Measurements from ENCODE around the gene GMEB2. TPM values are rescaled to one million over a fixed set of nuclear protein-coding genes. Genes with fewer than 3 reads are reported as not detected.
"Not testable (repeated sequence)": the region's sequence is repeated elsewhere in the genome, so short reads cannot be mapped to it uniquely, and the experiment has no call there.

The GMEB2 gene
- total RNA-seq, 1 donor = 27.1 TPM

DNA sequence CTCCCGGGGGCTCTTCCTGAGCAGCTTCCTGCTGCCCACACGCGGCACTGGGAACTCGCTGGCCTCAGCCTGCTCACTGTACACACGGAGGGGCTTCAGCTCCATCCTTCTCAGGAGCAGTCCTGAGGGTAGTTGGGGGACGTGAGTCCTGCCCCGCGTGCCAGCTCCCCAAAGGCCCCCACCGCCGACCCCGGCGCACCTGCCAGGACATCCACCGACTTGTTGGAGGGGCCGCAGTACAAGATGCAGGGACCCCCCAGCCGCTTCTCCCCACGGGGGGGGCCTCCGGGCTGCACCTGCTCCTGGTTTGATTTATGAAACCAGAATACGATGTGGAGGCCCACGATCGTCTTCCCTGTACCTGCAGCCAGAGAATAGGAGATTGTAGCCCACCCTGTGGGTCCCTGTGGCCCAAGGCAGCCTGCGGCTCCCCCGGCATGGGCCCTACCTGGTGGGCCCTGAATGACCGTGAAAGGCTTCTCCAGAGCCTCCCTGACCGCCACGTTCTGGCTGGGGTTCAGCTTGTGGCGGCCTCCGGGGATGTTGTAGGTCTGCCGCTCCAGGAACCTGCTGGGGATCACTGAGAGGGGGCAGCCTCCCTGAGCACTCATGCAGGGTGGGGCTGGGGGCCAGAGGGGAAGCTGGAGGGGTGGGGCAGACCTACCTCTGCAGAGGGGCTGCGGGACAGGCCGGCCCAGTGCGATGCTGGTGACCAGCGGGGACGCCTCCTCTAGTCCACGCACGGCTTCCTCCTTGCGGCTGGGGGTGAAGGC is 65.1 kb downstream of the GMEB2 start:
- H3K4me1 ChIP-seq (ENCODE audit: insufficient read depth, low read length) = peaks cover 4% of the 10 kb centered on the region

DNA sequence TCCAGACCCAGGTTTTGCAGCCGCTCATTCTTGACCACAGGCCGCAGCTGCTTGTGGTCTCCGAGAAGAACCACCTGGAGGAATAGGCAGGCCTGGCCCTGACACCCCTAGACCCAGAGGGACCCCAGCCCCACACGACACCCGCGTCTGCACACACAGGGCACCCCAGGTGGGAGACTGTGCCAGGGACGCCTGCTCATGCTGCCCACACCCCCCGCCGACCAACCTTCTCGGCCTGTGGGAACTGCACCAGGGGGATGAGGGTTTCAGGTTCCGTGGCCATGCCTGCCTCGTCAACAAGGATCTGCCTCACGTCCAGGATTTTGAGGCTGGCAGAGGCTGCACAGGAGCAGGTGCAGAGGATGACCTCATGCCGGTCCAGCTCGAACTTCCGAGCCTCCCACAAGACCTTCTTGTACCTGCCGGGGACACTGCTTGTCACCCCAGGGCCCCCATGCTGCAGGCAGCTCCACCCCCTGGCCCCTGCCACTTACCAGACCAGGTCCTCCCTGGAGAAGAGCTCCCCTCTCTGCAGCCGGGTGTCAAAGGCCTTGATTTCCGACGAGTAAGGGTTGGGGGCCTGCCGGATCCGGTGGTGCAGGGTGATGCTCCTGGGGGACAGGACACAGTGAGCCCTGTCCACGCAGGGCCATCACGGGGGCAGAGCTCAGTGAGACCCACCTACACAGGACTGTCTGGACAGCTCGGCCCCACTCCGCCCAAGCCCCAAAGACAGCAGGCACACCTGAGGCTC is 65.9 kb downstream of the GMEB2 start:
- no peaks in the 10 kb centered on the region for H3K4me1 ChIP-seq (ENCODE audit: insufficient read depth, low read length)
- no peaks in the 10 kb centered on the region for H3K27me3 ChIP-seq (ENCODE audit: insufficient read depth, low read length)
- H3K9me3 ChIP-seq (ENCODE audit: low read depth, low read length) = no peaks in the 10 kb centered on the region
- H3K4me3 ChIP-seq (ENCODE audit: low read length) = no peak overlapping the region

More for the DNA sequence above, 65.1 kb downstream of the GMEB2 start:
- Histone ChIP-seq H3K27me3 (ENCODE audit: insufficient read depth, low read length) (no peaks in the 10 kb centered on the region), H3K4me3 (ENCODE audit: low read length) (no peak overlapping the region), H3K9me3 (ENCODE audit: low read depth, low read length) (no peaks in the 10 kb centered on the region)

DNA sequence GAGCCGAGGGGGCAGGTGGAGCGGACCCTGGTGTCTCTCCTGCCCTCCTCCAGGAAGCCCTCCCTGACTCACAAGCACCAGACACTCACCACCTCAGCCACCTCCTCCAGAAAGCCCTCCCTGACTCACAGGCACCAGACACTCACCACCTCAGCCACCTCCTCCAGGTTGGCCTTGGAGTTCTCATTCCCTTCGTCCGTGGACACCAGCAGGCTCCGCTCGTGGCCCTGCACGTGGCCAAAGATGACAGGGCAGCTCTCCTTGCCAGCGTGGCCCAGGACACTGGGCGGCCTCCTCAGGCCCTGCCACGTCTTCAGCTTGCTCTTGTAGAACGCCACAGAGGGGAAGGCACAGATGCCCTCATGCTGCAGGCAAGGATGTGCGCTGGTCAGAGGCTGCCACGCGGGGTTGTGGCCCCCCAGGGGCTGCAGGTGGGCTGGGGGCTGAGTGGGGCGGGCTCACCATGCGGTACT is 66.5 kb downstream of the GMEB2 start:
- no peaks in the 10 kb centered on the region for H3K4me1 ChIP-seq (ENCODE audit: insufficient read depth, low read length)
- H3K9me3 ChIP-seq (ENCODE audit: low read depth, low read length) = no peaks in the 10 kb centered on the region
- no peaks in the 10 kb centered on the region for H3K27me3 ChIP-seq (ENCODE audit: insufficient read depth, low read length)
- no peak overlapping the region for H3K4me3 ChIP-seq (ENCODE audit: low read length)

DNA sequence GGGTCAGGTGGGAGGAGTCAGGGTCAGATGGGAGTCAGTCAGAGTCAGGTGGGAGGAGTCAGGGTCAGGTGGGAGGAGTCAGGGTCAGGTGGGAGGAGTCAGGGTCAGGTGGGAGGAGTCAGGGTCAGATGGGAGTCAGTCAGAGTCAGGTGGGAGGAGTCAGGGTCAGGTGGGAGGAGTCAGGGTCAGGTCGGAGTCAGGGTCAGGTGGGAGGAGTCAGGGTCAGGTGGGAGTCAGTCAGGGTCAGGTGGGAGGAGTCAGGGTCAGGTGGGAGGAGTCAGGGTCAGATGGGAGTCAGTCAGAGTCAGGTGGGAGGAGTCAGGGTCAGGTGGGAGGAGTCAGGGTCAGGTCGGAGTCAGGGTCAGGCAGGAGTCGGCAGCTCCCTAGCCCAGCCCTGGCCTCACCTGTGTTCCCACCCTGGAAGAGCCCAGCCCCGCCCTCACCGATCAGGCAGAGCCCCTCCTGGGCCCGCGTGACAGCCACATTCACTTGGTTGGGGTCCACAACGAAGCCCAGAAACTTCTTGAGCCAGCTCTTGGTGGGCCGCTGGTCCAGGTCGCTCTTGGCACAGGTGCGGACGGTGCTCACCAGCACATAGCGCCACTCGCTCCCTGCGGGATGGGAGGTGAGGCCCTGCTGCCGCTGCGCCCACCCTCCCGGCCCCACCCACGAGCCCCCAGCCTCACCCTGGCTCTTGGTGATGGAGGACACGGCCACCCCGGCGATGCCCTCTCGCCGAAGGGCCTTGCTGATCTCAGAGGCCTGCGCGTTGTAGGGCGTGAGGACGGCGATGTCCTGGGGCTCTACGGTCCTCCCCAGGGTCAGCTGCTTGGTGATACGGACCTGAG is 67.2 kb downstream of the GMEB2 start:
- not testable (repeated sequence) for H3K4me3 ChIP-seq (ENCODE audit: low read length); H3K27me3 ChIP-seq (ENCODE audit: insufficient read depth, low read length); H3K9me3 ChIP-seq (ENCODE audit: low read depth, low read length); H3K4me1 ChIP-seq (ENCODE audit: insufficient read depth, low read length)

DNA sequence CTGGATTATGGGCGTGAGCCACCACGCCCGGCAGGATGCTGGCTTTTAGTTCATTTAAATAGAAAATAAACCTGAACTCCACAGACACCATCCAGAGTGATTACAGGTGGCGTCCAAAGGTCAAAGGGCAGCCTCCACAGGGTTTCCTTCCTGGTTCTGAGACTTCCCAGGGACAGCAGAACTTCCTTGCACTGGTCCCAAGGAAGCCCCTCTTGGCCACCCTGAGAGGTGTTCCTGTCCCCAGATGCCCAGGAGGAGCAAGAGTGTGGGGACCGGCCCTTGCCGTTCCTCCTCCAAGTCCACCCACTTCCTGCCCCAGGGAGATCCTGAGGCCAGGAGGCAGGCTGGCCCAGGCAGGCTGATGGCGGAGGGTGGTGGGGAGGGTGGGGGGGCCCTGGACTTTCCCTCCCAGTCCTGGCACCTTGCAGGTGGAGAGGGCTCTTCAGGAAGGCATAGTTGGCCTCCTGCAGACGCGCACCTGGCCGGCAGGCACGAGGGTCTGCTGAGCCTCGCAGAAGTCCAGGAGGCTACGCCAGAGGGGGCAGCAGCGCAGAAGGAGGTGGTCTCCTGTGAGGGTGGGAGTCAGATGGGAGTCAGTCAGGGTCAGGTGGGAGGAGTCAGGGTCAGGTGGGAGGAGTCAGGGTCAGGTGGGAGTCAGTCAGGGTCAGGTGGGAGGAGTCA is 68.0 kb downstream of the GMEB2 start:
- Histone ChIP-seq H3K27me3 (ENCODE audit: insufficient read depth, low read length) (no peaks in the 10 kb centered on the region), H3K4me1 (ENCODE audit: insufficient read depth, low read length) (peaks cover 4% of the 10 kb centered on the region), H3K9me3 (ENCODE audit: low read depth, low read length) (no peaks in the 10 kb centered on the region), H3K4me3 (ENCODE audit: low read length) (no peak overlapping the region)

DNA sequence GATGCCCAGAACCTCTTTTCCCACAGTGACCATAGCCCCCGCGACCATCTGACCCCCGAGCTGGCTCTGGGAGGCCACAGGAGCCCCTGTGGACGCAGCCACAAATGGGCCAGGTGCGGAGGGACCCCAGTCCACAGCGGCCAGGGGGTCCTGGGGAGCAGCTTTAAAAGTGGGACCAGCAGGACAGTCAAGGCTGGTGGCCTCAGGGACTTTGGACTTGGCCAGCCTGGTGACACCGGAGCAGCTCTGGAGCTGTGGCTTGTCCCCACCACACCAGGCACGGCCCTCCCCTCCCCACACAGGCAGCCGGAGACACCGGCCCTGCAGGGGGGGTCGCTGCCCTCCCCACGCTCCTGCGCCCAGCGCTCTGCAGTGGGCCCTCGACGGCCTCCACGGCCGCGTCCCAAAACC is 69.4 kb downstream of the GMEB2 start:
- Histone ChIP-seq H3K4me1 (ENCODE audit: insufficient read depth, low read length) (peaks cover 16% of the 10 kb centered on the region), H3K27me3 (ENCODE audit: insufficient read depth, low read length) (no peaks in the 10 kb centered on the region), H3K4me3 (ENCODE audit: low read length) (no peak overlapping the region), H3K9me3 (ENCODE audit: low read depth, low read length) (no peaks in the 10 kb centered on the region)

DNA sequence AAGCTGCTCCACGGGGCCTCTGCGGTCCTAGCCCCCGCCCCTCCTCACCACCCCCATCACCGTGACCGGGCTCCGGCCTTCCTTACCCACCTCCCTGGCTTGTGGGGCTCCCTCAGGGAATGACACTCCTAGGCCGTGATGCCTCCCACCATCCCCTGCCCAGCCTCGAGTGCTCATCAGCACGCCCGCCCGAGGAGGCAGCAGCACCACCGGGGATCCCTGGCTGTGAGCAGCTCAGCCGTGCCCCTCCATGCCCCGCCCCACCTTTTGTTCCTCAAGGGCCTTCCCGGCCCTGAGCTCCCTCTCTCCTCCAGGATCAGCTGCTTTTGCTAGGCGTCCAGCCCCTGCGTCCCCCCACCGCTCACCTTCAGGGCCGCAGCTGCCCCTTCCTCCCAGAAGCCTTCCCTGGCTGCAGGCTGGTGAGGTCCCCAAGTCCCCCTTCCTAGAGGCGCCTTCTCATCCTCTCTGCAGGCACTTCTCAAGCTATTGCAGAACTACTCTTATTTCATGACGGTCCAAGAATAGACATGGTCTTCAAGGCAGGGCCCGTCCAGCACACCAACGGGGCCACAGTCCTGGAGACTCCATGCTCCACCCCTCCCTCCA is 69.9 kb downstream of the GMEB2 start:
- Histone ChIP-seq H3K4me3 (ENCODE audit: low read length) (no peak overlapping the region), H3K9me3 (ENCODE audit: low read depth, low read length) (no peaks in the 10 kb centered on the region), H3K27me3 (ENCODE audit: insufficient read depth, low read length) (no peaks in the 10 kb centered on the region), H3K4me1 (ENCODE audit: insufficient read depth, low read length) (peaks cover 21% of the 10 kb centered on the region)

DNA sequence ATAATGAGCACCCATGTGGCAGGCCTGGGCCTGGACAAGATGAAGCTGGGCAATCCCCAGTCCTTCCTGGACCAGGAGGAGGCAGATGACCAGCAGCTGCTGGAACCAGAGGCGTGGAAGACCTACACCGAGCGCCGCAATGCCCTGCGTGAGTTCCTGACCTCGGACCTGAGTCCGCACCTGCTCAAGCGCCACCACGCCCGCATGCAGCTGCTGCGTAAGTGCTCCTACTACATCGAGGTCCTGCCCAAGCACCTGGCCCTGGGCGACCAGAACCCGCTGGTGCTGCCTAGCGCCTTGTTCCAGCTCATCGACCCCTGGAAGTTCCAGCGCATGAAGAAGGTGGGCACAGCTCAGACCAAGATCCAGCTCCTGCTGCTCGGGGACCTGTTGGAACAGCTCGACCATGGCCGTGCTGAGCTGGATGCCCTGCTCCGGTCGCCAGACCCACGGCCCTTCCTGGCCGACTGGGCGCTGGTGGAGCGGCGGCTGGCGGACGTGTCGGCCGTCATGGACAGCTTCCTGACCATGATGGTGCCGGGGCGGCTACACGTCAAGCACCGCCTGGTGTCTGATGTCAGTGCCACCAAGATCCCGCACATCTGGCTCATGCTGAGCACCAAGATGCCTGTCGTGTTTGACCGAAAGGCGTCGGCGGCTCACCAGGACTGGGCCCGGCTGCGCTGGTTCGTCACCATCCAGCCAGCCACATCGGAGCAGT is 71.1 kb downstream of the GMEB2 start:
- H3K4me1 ChIP-seq (ENCODE audit: insufficient read depth, low read length) = peaks cover 21% of the 10 kb centered on the region
- H3K9me3 ChIP-seq (ENCODE audit: low read depth, low read length) = no peaks in the 10 kb centered on the region
- H3K4me3 ChIP-seq (ENCODE audit: low read length) = no peak overlapping the region
- H3K27me3 ChIP-seq (ENCODE audit: insufficient read depth, low read length) = no peaks in the 10 kb centered on the region

DNA sequence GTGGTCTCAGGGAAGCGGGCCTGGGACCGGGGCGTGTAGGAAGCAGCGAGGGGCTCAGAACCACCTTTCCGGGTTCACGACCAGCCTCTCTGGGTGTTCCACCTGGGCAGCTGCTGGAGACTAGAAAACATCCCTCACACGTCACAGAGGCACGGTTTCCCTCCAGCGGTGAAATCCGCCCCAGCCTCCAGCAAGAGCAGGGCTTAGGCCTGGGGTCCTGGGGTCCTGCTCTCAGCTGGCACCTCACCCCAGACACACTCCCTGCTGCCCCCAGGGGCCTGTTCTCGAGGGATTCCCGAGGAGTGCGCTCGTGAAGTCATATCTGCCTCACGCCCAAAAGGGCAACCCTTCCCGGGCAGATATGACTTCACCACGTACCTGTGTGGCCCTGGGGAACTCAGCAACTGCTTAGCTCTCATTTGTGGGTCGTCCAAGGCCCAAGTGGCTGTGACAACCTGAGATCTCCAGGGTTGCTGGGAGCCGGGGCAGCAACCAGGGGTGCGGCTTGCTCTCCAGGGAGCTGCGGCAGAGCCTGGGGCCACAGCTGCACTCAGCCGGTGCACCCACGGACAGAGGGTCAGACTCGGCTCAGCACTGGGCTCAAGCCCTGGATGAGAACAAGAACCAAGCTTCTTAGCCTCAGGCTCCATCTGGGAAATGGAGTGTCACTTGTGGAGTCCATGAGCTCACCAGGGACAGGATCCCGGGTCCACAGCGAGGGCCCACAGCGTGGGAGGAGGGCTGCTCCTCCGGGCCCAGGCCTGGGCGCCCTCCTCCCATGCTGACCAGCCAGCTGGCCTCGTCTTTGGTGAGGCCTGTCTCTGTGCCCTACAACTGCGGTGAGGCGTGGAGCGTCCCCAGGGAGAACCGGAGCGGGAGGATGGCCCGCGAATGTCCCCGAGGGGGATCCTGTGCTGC is 72.3 kb downstream of the GMEB2 start:
- Histone ChIP-seq H3K27me3 (ENCODE audit: insufficient read depth, low read length) (no peaks in the 10 kb centered on the region), H3K4me3 (ENCODE audit: low read length) (no peak overlapping the region), H3K4me1 (ENCODE audit: insufficient read depth, low read length) (peaks cover 21% of the 10 kb centered on the region), H3K9me3 (ENCODE audit: low read depth, low read length) (no peaks in the 10 kb centered on the region)

DNA sequence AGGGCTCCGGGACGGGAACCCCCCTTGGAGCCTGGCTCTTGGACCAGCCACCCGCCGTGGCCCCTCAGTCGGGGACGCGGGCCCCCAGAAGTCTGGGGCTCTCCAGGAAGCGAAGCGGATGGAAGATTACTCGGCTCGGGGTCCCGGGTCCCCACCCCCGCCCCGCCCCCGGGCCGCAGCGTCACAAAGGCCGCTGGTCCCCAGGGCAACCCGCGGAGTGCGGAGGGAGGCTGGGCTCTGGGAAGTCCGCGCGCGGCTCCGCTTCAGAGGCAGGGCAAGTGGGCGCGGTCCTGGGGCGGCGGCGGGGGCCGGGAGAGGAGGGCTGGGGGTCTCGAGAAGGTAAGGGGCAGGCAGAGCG is 73.0 kb downstream of the GMEB2 start, which contains the start of gene FNDC11:
FNDC11 (plus strand) TSS at position 227 of the 358 bp plus-strand sequence. CDS start 1,505 bp downstream, outside the sequence.
- Histone ChIP-seq H3K4me1 (ENCODE audit: insufficient read depth, low read length) (peaks cover 21% of the 10 kb centered on the region), H3K4me3 (ENCODE audit: low read length) (peak within 1 kb of the TSS; percentile 36), H3K27me3 (ENCODE audit: insufficient read depth, low read length) (no peaks in the 10 kb centered on the region), H3K9me3 (ENCODE audit: low read depth, low read length) (no peaks in the 10 kb centered on the region)

DNA sequence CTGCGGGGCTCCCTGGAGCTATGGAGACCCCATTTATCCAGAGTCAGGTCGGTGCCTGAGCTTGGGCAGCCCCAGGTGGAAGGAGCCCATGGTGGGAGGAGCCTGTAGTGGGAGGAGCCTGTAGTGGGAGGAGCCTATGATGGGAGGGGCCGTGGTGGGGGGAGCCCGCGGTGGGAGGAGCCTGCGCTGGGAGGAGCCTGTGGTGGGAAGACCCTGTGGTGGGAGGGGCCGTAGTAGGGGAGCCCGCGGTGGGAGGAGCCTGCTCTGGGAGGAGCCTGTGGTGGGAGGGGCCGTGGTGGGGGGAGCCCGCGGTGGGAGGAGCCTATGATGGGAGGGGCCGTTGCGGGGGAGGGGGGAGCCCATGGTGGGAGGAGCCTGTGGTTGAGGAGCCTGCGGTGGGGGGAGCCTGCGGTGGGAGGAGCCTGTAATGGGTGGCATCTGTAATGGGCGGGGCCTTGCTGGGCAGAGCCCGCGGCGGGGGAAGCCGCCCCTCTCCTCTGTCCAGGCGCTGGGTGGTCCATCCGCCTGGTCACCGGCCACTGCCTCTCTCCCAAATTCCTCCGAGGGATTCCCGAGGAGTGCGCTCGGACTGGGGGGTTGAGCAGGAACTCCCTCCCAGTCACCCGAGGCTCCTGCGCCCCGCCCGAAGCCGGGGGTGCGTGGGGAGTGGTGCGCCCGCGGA is 73.5 kb downstream of the GMEB2 start:
- no peaks in the 10 kb centered on the region for H3K9me3 ChIP-seq (ENCODE audit: low read depth, low read length)
- no peaks in the 10 kb centered on the region for H3K27me3 ChIP-seq (ENCODE audit: insufficient read depth, low read length)
- H3K4me1 ChIP-seq (ENCODE audit: insufficient read depth, low read length) = peaks cover 21% of the 10 kb centered on the region
- peak overlapping the region; percentile 36 for H3K4me3 ChIP-seq (ENCODE audit: low read length)

DNA sequence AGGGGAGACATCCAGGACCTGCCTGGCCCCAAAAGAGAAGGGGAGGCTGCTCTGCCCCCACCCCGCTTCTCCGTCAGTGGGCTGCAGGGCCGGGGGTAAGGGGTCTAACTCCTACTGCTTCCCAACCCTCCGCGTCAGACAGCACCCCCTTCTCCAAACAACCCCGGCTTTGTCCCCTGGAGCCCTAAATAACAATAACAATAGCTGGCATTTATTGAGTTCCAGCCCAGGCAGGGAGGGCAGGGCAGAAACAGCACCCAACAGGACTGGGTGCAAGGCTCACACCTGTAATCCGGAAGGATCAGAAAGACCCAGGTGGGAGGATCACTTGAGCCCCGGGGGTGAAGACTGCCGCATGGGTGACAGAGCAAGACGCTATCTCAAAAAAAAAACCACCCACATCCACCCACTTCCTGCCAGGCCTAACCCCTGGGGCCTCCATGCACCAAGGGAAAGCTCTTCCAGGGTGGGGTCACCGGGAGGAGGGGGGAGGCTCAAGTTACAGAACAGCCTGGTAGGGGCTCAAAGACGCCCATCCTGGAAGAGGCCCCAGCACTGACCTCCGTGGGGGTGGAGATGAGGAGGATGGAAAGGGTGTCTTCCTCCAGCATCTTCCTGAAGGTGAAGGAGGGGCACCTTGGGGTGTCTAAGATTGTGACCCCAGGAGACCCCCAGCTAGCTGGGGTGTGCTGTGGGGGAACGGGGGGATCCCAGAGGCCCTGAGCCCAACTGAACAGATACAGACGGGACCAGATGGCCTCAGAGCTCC is 74.2 kb downstream of the GMEB2 start:
- H3K4me3 ChIP-seq (ENCODE audit: low read length) = no peak overlapping the region
- H3K9me3 ChIP-seq (ENCODE audit: low read depth, low read length) = no peaks in the 10 kb centered on the region
- H3K4me1 ChIP-seq (ENCODE audit: insufficient read depth, low read length) = peaks cover 21% of the 10 kb centered on the region
- H3K27me3 ChIP-seq (ENCODE audit: insufficient read depth, low read length) = no peaks in the 10 kb centered on the region
